HCT116 (cell line): ENCODE data around the gene PLAGL1. TPM values are rescaled to one million over a fixed set of nuclear protein-coding genes. Genes with fewer than 3 reads are reported as not detected.

Experiments
- ATAC-seq: fragments of 200-7000 bp; cut with Tn5 transposase; 2 replicates; pipeline ENCODE4 v1.9.1; 2020; ENCODE audit warnings: mild to moderate bottlenecking, moderate library complexity
- BruUV-seq: library from RNA; stranded (reverse); fragments of 400-500 nt; replicated peaks from 2 replicates; lab custom pipeline; 2021; lab: Mats Ljungman, UMichigan
- CTCF ChIA-PET: fragments of 300-600 bp; sonication (Branson Sonifier 250); formaldehyde crosslinking; loops from one replicate; lab custom pipeline; 2021; ENCODE audit warnings: antibody characterized with exemption; lab: Charles Lee
- POLR2A ChIA-PET: fragments of 300-600, 350-600 bp; sonication (Branson Sonifier 250); formaldehyde crosslinking; loops from one replicate; lab custom pipeline; 2021; ENCODE audit warnings: antibody characterized with exemption; lab: Charles Lee
- RAD21 ChIA-PET, 2 experiments: fragments of 300-600 bp; sonication (Branson Sonifier 250); formaldehyde crosslinking; loops; one replicate each; lab custom pipeline; 2023; ENCODE audit warnings: low total read pairs in 2 of 2; ENCODE audit not compliant: uncharacterized antibody in 2 of 2, unreplicated experiment in 2 of 2, low non-redundant PET in 1 of 2; lab: Charles Lee
- DNase-seq: peaks from one replicate; pipeline ENCODE4 v3.0.0-alpha.2; 2010; ENCODE audit warnings: low read depth, low spot score
- H2AFZ ChIP-seq: fragments of 200-600 bp; shearing (Covaris generic), sonication (generic); 2 replicates; pipeline ENCODE4 v1.6.1; 2017; ENCODE audit warnings: low read depth, mixed run types, mixed read lengths, antibody characterized with exemption, low read length; ENCODE audit not compliant: poor library complexity, severe bottlenecking
- H3K27ac ChIP-seq: 2 replicates; pipeline ENCODE4 v1.5.1; 2012; ENCODE audit warnings: low read depth, low read length
- H3K27me3 ChIP-seq: fragments of 200-600 bp; sonication (generic); 2 replicates; pipeline ENCODE4 v1.6.1; 2016; ENCODE audit warnings: mixed run types, low read length, mixed read lengths; ENCODE audit not compliant: insufficient read depth
- H3K36me3 ChIP-seq, 2 experiments: fragments of 200-500 bp in 1 of 2; fragments of 200-600 bp in 1 of 2; sonication (Bioruptor generic) in 1 of 2; sonication (generic) in 1 of 2; 2 replicates each; pipeline versions ENCODE4 v1.5.1 to v1.6.1; 2014 to 2016; ENCODE audit warnings: low read length in 2 of 2, inconsistent platforms in 1 of 2, mixed read lengths in 1 of 2, mixed run types in 1 of 2; ENCODE audit not compliant: insufficient read depth in 2 of 2, control insufficient read depth in 1 of 2
- H3K4me1 ChIP-seq, 2 experiments: fragments of 200-600 bp in 1 of 2; sonication (generic) in 1 of 2; 2 replicates each; pipeline versions ENCODE4 v1.5.1 to v1.6.1; 2012 to 2017; ENCODE audit warnings: low read length in 2 of 2, inconsistent platforms in 1 of 2, mild to moderate bottlenecking in 1 of 2, mixed read lengths in 1 of 2, mixed run types in 1 of 2, moderate library complexity in 1 of 2; ENCODE audit not compliant: insufficient read depth in 2 of 2, control insufficient read depth in 1 of 2
- H3K4me2 ChIP-seq: fragments of 200-600 bp; sonication (generic); 2 replicates; pipeline ENCODE4 v1.6.1; 2017; ENCODE audit warnings: mixed run types, low read length, mixed read lengths
- H3K4me3 ChIP-seq, 2 experiments: fragments of 200-600 bp in 1 of 2; sonication (generic) in 1 of 2; replicated peaks in 1 of 2; 2 replicates each; pipeline ENCODE4 v1.5.1; 2011 to 2016; ENCODE audit warnings: low read length in 2 of 2, control low read depth in 1 of 2, low read depth in 1 of 2, mild to moderate bottlenecking in 1 of 2, mixed read lengths in 1 of 2, mixed run types in 1 of 2
- H3K79me2 ChIP-seq: fragments of 200-600 bp; sonication (generic); 2 replicates; pipeline ENCODE4 v1.6.1; 2017; ENCODE audit warnings: mild to moderate bottlenecking, mixed run types, low read length, moderate library complexity, mixed read lengths; ENCODE audit not compliant: insufficient read depth
- H3K9ac ChIP-seq: fragments of 200-600 bp; sonication (generic); 2 replicates; pipeline ENCODE4 v1.6.1; 2016; ENCODE audit warnings: low read length, mixed read lengths
- H3K9me2 ChIP-seq: fragments of 200-600 bp; sonication (generic), shearing (Covaris generic); 2 replicates; pipeline ENCODE4 v1.6.1; 2017; ENCODE audit warnings: mixed run types, mild to moderate bottlenecking, moderate library complexity; ENCODE audit not compliant: insufficient read depth
- H3K9me3 ChIP-seq, 2 experiments: fragments of 200-500 bp in 1 of 2; fragments of 200-600 bp in 1 of 2; sonication (Bioruptor generic) in 1 of 2; sonication (generic) in 1 of 2; 2 replicates each; pipeline ENCODE4 v1.6.1; 2014 to 2017; ENCODE audit warnings: low read length in 2 of 2, mixed read lengths in 2 of 2, inconsistent platforms in 1 of 2, low read depth in 1 of 2, mild to moderate bottlenecking in 1 of 2, mixed run types in 1 of 2, moderate library complexity in 1 of 2; ENCODE audit not compliant: control insufficient read depth in 1 of 2, insufficient read depth in 1 of 2
- H4K20me1 ChIP-seq: fragments of 200-600 bp; sonication (generic), shearing (Covaris generic); 2 replicates; pipeline ENCODE4 v1.6.1; 2017; ENCODE audit warnings: mixed run types, mild to moderate bottlenecking, moderate library complexity; ENCODE audit not compliant: insufficient read depth
- ATF3 ChIP-seq: IDR thresholded peaks from 2 replicates; pipeline ENCODE4 v1.6.1; 2012
- CBX3 ChIP-seq: IDR thresholded peaks from 2 replicates; pipeline ENCODE4 v1.6.1; 2012; ENCODE audit warnings: low read depth
- EZH2 ChIP-seq: fragments of 200-600 bp; sonication (generic); IDR thresholded peaks from 2 replicates; pipeline ENCODE4 v1.6.1; 2017; ENCODE audit warnings: antibody characterized with exemption, mixed run types
- EZH2phosphoT487 ChIP-seq: fragments of 200-600 bp; IDR thresholded peaks from 2 replicates; pipeline ENCODE4 v1.6.1; 2018; ENCODE audit warnings: antibody characterized with exemption, borderline replicate concordance
- REST ChIP-seq: IDR thresholded peaks from 2 replicates; pipeline ENCODE4 v1.6.1; 2012; ENCODE audit warnings: low read depth
- SP1 ChIP-seq: IDR thresholded peaks from 2 replicates; pipeline ENCODE4 v1.6.1; 2012; ENCODE audit warnings: low read depth
- ZBTB33 ChIP-seq: IDR thresholded peaks from 2 replicates; pipeline ENCODE4 v1.6.1; 2011; ENCODE audit warnings: mild to moderate bottlenecking, low read length, moderate library complexity; ENCODE audit not compliant: insufficient replicate concordance; ENCODE audit errors: extremely low read depth
- ZFX ChIP-seq: fragments of 450-650 bp; IDR thresholded peaks from 2 replicates; pipeline ENCODE4 v1.6.1; 2017
- ZNF274 ChIP-seq: fragments of 200-500 bp; sonication (Bioruptor generic); IDR thresholded peaks from 2 replicates; pipeline ENCODE4 v1.6.1; 2014; ENCODE audit warnings: mild to moderate bottlenecking, low read depth, low read length, inconsistent platforms
- intact Hi-C: fragments of 100-400 bp; cut with micrococcal nuclease; formaldehyde crosslinking; loops from 2 replicates; pipeline ENCODE4 v1.10.0; 2022
- total RNA-seq: library from RNA; stranded (reverse); gene quantifications from one replicate; pipeline ENCODE4 v1.2.1, GENCODE V29; 2021; ENCODE audit not compliant: unreplicated experiment

The PLAGL1 gene
- total RNA-seq, 1 experiment from 2014 or later, result 35.6 TPM

GRCh38 chr6:143939364-143939763 lies 68.7 kb downstream of the PLAGL1 start:
- POLR2A ChIA-PET, result interaction anchor here (1.2 kb wide), 1 partner anchor 16 kb away, joined by 4 read pairs; no protein-coding TSS in a partner anchor
- Histone ChIP-seq H2AFZ (no peak overlapping the region), H3K27ac (no peak overlapping the region), H3K27me3 (no peaks in the 10 kb centered on the region), H3K79me2 (no peaks in the 10 kb centered on the region), H3K9ac (no peak overlapping the region), H4K20me1 (no peaks in the 10 kb centered on the region), H3K36me3 (no peaks in the 10 kb centered on the region), H3K4me3 (no peak overlapping the region), H3K9me2 (no peaks in the 10 kb centered on the region), H3K4me2 (no peak overlapping the region), H3K9me3 (no peaks in the 10 kb centered on the region), H3K4me1 (no peaks in the 10 kb centered on the region; a peak in 1 of 4 replicates)
- TF ChIP-seq EZH2, result no peak
- no peak for TF ChIP-seq ZBTB33
- CTCF ChIA-PET, result interaction anchor here (1.1 to 2.9 kb wide), 13 partner anchors 11 to 1465 kb away, joined by 3 to 26 read pairs (median 4); no protein-coding TSS in a partner anchor
- DNase-seq (no peak), ATAC-seq (no peak)
- intact Hi-C loops, result no loop called here
- RAD21 ChIA-PET, result interaction anchor here (1.8 to 2.2 kb wide), 2 partner anchors 364 kb away, joined by 7 to 13 read pairs; no protein-coding TSS in a partner anchor
- BruUV-seq, result no TSS peak

GRCh38 chr6:143937668-143937970 lies 70.4 kb downstream of the PLAGL1 start:
- ChIA-PET CTCF (interaction anchor here (2.1 kb wide), 1 partner anchor 362 kb away, joined by 5 read pairs; no protein-coding TSS in a partner anchor), RAD21 (no interaction called here), POLR2A (no interaction called here)
- no peak for ATAC-seq
- Histone ChIP-seq H3K4me2 (no peak overlapping the region), H3K79me2 (no peaks in the 10 kb centered on the region), H3K4me1 (no peaks in the 10 kb centered on the region; a peak in 1 of 4 replicates), H3K9me2 (no peaks in the 10 kb centered on the region), H3K36me3 (no peaks in the 10 kb centered on the region), H3K4me3 (no peak overlapping the region), H3K9me3 (no peaks in the 10 kb centered on the region), H3K27ac (no peak overlapping the region), H4K20me1 (no peaks in the 10 kb centered on the region), H3K9ac (no peak overlapping the region), H3K27me3 (no peaks in the 10 kb centered on the region), H2AFZ (no peak overlapping the region)
- BruUV-seq, result no TSS peak
- no peak for DNase-seq
- intact Hi-C loops, result no loop called here
- TF ChIP-seq ZFX (no peak), EZH2phosphoT487 (no peak), ZBTB33 (no peak), REST (no peak), ATF3 (no peak), CBX3 (no peak), SP1 (no peak), ZNF274 (no peak)
